Left ventricle myocardium inferior (tissue), 1 donor: Measurements from ENCODE around the gene OCA2. TPM values are rescaled to one million over a fixed set of nuclear protein-coding genes. Genes with fewer than 3 reads are reported as not detected.

Experiments
- DNase-seq: peaks from one replicate; pipeline ENCODE4 v3.0.0-alpha.2; 2020
- H3K27ac ChIP-seq: fragments of 200-600 bp; replicated peaks from 2 replicates; pipeline ENCODE4 v1.8.0; 2021
- H3K27me3 ChIP-seq: fragments of 200-600 bp; 2 replicates; pipeline ENCODE4 v1.8.0; 2021; ENCODE audit warnings: low read depth
- H3K36me3 ChIP-seq: fragments of 200-600 bp; 2 replicates; pipeline ENCODE4 v1.8.0; 2021
- H3K4me1 ChIP-seq: fragments of 200-600 bp; 2 replicates; pipeline ENCODE4 v1.8.0; 2021
- H3K4me3 ChIP-seq: fragments of 200-600 bp; 2 replicates; pipeline ENCODE4 v1.8.0; 2021; ENCODE audit warnings: mild to moderate bottlenecking, moderate library complexity
- H3K9me3 ChIP-seq: fragments of 200-600 bp; replicated peaks from 2 replicates; pipeline ENCODE4 v1.8.0; 2021
- intact Hi-C: fragments of 100-400 bp; cut with micrococcal nuclease; formaldehyde crosslinking; loops from one replicate; pipeline ENCODE4 v1.11.0; 2022
- total RNA-seq: library from RNA; stranded (reverse); fragmentation: NEBNext Ultra II Directional; extraction: Animal tissue kit (Norgen Biotek cat#: 25700); gene quantifications from one replicate; pipeline ENCODE4 v1.2.1, GENCODE V29; 2021
- TF ChIP-seq, protein P1 (sequence below): fragments of 200-600 bp; IDR thresholded peaks from 2 replicates; pipeline ENCODE4 v1.8.0; 2021; ENCODE audit warnings: antibody characterized with exemption, mild to moderate bottlenecking, borderline replicate concordance
- donor health status: DM: no; HTN: yes; CAD: no; lungs with severe emphysema.

OCA2 gene
- total RNA-seq, 1 donor from 2014 or later, result not detected

DNA sequence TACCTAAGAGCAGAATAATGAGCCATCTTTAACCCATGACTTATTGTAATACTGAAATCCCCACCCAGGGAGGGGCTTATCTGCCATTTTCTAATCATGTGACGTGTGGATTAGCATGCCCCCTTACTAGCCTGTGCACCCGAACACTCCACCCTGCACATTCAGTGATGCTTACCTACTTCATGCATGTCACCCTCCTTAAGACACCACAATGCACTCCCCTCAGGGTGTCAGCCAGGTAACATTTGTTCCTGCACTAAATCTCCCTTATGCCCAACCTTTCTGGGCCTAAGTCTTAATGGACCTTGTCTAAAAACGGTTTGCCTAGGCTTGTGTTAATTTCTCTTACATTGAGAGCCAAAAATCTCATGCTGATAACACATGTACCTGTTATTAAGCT is 336.6 kb downstream of the OCA2 start:
- H3K4me3 ChIP-seq, result no peak overlapping the region
- H3K9me3 ChIP-seq, result peaks cover 5% of the 10 kb centered on the region
- no peak for DNase-seq
- H3K27ac ChIP-seq, result no peak overlapping the region
- peaks cover under 1% of the 10 kb centered on the region for H3K27me3 ChIP-seq
- TF ChIP-seq, protein P1, sequence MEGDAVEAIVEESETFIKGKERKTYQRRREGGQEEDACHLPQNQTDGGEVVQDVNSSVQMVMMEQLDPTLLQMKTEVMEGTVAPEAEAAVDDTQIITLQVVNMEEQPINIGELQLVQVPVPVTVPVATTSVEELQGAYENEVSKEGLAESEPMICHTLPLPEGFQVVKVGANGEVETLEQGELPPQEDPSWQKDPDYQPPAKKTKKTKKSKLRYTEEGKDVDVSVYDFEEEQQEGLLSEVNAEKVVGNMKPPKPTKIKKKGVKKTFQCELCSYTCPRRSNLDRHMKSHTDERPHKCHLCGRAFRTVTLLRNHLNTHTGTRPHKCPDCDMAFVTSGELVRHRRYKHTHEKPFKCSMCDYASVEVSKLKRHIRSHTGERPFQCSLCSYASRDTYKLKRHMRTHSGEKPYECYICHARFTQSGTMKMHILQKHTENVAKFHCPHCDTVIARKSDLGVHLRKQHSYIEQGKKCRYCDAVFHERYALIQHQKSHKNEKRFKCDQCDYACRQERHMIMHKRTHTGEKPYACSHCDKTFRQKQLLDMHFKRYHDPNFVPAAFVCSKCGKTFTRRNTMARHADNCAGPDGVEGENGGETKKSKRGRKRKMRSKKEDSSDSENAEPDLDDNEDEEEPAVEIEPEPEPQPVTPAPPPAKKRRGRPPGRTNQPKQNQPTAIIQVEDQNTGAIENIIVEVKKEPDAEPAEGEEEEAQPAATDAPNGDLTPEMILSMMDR, result no peak
- intact Hi-C loops, result no loop called here
- no peaks in the 10 kb centered on the region for H3K36me3 ChIP-seq
- no peaks in the 10 kb centered on the region for H3K4me1 ChIP-seq

DNA sequence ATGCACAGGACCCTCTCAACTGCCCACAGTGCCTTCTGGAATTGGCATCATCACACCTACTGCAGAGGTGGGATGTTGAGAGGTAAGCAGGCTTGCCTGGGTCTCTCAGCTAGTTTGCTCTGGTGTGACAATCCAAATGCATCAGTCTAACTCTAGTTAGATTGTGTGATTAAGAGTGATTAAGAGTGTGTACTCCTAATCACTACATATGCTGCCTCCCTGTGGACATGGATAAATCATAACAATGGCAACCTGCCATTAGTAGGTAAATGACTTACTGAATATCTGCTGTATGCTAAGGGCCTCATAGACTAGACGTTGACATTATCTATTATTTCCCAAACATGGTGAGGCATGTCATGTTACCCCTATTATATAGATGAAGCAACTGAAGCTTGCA is 342.1 kb downstream of the OCA2 start:
- Histone ChIP-seq H3K9me3 (no peaks in the 10 kb centered on the region), H3K4me3 (no peak overlapping the region), H3K27me3 (peaks cover 35% of the 10 kb centered on the region), H3K36me3 (no peaks in the 10 kb centered on the region), H3K4me1 (no peaks in the 10 kb centered on the region), H3K27ac (no peak overlapping the region)
- no peak for DNase-seq
- intact Hi-C loops, result no loop called here
- TF ChIP-seq, protein P1, result no peak

DNA sequence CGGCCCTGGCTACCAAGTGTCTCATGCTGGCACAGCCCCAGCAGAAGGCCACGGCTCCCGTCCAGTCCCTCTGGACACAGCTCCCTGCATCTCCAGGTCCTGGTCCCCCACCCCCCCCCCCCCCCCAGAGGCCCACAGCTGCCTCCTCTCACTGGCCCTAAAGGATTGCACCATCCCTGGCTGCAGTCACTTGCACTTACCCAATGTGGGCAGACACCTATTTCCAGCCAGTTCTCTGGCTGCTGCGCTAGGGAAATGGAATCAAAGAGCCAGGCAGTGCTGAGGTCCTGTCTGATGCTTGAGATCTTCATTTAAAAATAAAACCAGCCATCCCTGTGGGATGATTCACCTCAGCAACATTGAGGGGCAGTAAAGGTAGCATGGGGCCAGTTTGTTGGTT is 346.4 kb downstream of the OCA2 start:
- intact Hi-C loops, result no loop called here
- no peak overlapping the region for H3K27ac ChIP-seq
- H3K4me3 ChIP-seq, result no peak overlapping the region
- H3K4me1 ChIP-seq, result no peaks in the 10 kb centered on the region
- no peaks in the 10 kb centered on the region for H3K9me3 ChIP-seq
- H3K27me3 ChIP-seq, result peaks cover 35% of the 10 kb centered on the region
- no peak for DNase-seq
- H3K36me3 ChIP-seq, result no peaks in the 10 kb centered on the region
- TF ChIP-seq, protein P1, result no peak

DNA sequence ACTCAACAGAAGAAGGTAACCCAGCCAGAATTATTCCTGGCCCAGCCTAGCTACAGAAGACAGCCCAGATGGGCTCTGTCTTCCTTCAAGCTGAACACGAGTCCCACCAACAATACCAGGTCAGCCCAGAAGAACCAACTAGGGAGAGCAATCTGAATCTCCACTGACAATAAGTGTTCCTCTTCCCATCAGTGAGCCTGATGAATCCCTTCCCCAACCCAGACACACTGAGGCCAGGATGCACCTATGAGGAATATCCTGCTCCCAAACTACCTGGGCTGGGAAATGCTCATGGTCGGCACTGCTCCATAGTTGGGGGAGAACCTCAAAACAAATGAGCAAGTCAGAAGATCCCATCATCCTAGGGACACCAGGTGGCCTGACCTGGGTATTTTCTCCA is 351.1 kb downstream of the OCA2 start:
- no peak for DNase-seq
- intact Hi-C loops, result no loop called here
- TF ChIP-seq, protein P1, result no peak
- H3K9me3 ChIP-seq, result no peaks in the 10 kb centered on the region
- no peak overlapping the region for H3K27ac ChIP-seq
- H3K27me3 ChIP-seq, result peaks cover 6% of the 10 kb centered on the region
- H3K36me3 ChIP-seq, result no peaks in the 10 kb centered on the region
- H3K4me3 ChIP-seq, result no peak overlapping the region
- H3K4me1 ChIP-seq, result no peaks in the 10 kb centered on the region

DNA sequence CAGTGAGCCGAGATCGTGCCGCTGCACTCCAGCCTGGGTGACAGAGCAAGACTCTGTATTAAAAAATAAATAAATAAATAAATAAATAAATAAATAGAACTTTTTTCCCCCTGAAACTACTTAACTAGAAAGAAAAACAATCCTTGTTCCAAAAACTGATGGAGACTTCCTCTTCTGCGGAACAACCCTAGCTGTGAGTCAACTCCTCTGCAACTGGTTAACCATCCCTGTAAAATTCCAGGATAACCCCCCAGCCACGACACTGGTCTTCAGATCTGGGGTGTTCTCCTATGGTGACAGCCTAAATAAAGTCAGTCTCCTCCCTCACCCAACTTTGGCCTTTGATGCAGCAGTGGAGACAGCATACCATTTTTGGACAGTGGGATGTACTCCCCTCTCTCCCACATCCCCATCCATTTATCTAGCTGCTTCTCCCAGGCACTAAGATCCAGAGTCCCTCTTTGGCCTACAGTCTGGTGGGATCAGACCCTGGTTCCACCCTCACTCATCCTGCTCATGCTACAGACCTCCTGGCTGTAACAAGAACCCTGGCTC is 352.6 kb downstream of the OCA2 start:
- Histone ChIP-seq H3K27ac (no peak overlapping the region), H3K4me1 (no peaks in the 10 kb centered on the region), H3K4me3 (no peak overlapping the region), H3K9me3 (no peaks in the 10 kb centered on the region), H3K27me3 (peaks cover 6% of the 10 kb centered on the region), H3K36me3 (no peaks in the 10 kb centered on the region)
- intact Hi-C loops, result no loop called here
- TF ChIP-seq, protein P1, result no peak
- DNase-seq, result no peak
